Liver (tissue), 2 donors: ENCODE data around the gene ENHO.

Source experiments
- SP1 ChIP-seq: IDR thresholded peaks from 2 replicates; pipeline ENCODE4 v1.6.1; 2018; ENCODE audit warnings: antibody characterized with exemption, mild to moderate bottlenecking
- TF ChIP-seq, protein P1 (sequence below): IDR thresholded peaks from 2 replicates; pipeline ENCODE4 v1.6.1; 2016; ENCODE audit warnings: antibody characterized with exemption
- donor health status: healthy.

DNA sequence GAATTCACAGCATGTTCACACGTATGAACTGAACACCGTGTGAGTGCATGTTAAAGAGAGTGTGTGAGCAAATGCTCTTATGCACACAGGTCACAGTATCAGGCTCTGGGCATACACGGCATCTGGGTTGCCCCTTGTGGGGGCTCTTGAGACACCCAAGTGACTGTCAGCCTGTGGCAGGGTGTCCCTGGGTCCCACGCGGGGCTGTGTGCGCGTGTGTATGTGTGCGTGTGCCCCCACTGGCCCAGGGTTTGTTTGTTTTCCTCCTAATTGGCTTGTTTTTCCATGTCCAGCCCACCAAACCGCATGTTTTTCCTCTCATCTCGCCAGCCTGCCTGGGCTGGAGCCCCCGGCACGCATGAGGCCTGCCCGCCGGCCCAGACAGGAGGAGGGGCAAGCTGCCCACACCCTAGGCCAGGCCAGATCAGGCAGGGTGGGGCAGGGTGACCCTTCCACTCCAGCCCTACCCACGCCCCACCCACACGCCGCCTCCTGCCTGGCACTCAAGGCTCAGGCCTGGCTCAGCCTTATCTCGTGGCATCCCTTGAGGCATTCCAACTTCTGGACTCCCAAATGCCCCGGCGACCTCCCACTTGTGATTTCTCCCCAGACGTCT is 37.9 kb upstream of the ENHO start:
- TF ChIP-seq, protein P1, sequence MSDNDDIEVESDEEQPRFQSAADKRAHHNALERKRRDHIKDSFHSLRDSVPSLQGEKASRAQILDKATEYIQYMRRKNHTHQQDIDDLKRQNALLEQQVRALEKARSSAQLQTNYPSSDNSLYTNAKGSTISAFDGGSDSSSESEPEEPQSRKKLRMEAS = no peak
- no peak for TF ChIP-seq SP1
